HG03439 (cell line): ENCODE results near the gene METTL6.
"Not testable (repeated sequence)": the region's sequence is repeated elsewhere in the genome, so short reads cannot be mapped to it uniquely, and the experiment has no call there.

Experiments used
- ATAC-seq: cut with Tn5 transposase; IDR thresholded peaks from one replicate; pipeline ENCODE4 v1.9.1; 2021; ENCODE audit warnings: mild to moderate bottlenecking, moderate library complexity; ENCODE audit not compliant: unreplicated experiment

METTL6 gene

GRCh38 chr3:15451216-15452113 is 24.1 kb upstream of the METTL6 start:
- no peak for ATAC-seq

DNA sequence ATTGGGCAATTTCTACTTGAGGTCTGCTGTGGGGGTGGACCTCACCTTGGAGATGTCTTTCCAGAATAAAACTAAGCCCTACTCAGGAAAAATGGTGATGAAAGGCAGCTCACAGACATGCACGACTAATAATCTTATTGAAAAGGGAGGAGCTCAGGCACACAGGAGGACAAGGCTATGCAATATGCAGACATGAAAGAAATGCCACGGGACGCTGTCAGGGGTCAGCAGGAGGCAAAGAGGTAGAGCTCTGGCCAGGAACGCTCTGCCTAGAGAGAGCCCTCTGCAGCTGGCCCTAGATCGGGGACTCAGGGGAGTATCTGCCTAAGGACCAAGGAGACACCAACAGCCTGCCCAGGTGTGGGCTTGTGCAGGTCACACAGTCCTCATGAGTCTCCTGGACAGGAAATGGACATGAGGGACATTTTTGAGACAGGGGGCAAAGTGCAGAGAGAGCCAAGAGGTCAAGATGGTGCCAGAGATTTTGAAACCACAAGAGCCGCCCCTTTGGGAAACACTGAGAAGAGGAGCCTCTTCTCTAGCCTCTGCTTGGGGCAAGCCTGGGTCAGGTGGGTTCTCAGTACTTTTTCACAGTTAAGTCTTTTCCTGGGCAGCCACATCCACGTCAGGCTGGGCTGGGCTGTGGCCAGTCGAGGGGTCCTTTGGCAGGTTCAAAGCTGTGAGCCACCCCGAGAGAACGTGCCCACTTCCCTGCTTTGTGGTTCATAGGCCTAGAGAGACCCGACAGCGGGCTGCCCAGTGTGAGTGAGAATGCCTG is 23.3 kb upstream of the METTL6 start:
- no peak for ATAC-seq

- no peak for ATAC-seq
Measured at GRCh38 chr3:15449489-15450224, 22.3 kb upstream of the METTL6 start.

GRCh38 chr3:15443826-15444524 is 16.6 kb upstream of the METTL6 start:
- no peak for ATAC-seq

DNA sequence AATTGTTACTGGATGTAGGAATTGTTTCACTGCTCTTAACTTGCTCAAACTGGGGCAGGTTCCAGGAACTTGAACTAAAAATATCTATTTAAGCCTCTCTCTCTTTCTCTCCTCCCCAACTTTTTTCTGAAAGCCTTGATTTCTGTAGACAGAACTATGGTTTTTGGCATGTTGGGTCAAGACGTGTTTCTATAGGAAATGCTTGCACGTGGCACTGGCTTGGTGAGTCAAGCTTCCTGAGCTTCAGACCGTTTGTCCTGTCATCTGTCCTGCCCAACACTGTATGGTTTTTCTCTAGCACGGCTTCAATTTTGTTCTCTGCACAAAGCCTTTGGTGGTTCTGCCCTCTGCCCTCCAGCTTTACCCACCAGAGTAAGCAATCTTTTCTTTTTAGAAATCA is 13.5 kb upstream of the METTL6 start:
- no peak for ATAC-seq

DNA sequence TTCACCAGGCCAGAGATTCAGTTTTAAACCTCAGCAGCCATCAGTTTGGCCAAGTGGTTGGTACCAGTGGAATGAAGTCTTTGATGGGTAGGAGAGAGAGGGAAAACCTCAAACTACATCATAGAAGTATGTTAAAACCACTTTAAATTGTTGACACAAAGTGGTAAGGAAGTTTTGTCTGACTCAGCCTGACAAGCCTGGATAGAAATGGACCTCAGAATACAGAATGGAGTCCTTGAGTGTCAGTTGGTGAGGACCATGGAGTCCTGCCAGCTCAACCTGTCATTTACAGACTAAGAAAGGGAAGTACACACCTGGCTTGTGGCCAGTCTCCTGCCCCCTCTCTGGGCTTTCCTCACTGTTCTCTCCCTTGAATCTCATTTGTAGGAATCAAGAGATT is 12.1 kb upstream of the METTL6 start:
- ATAC-seq: no peak

GRCh38 chr3:15438983-15439382 is 11.6 kb upstream of the METTL6 start:
- ATAC-seq: no peak

GRCh38 chr3:15436246-15436645 is 8.9 kb upstream of the METTL6 start:
- ATAC-seq: no peak

GRCh38 chr3:15434756-15435155 is 7.4 kb upstream of the METTL6 start:
- no peak for ATAC-seq

GRCh38 chr3:15433531-15433930 is 6.2 kb upstream of the METTL6 start:
- ATAC-seq: no peak

DNA sequence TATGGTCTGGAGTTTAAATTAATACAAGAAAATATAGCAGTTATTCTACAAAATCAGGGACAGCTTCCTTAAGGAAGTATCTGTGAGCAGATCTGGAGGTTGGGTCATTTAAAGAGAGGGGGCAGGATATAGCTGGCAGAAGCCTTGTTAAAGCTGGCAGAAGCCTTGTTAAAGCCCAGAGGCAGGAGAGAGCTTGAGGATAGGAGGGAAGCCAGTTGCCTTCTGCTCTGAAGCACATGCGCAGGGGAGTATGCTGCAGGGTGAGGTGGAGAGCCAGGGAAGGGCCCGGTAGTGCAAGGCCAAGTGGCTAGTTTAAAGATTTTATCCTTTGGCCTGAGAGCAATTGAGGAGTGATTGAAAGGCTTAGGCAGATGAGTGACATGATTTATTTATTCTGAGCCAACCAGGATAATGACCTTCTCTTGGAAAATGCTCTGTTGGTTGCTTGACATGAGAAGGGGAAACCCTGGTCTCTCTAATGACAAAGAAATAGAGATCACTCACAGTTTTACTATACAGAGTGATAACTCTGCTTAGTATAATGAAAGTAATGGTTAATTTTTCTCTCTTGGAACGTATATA is 4.0 kb upstream of the METTL6 start:
- no peak for ATAC-seq

- ATAC-seq: no peak
Measured at GRCh38 chr3:15430624-15431023, 3.3 kb upstream of the METTL6 start.

GRCh38 chr3:15429080-15429479 is 1.7 kb upstream of the METTL6 start:
- ATAC-seq: no peak

DNA sequence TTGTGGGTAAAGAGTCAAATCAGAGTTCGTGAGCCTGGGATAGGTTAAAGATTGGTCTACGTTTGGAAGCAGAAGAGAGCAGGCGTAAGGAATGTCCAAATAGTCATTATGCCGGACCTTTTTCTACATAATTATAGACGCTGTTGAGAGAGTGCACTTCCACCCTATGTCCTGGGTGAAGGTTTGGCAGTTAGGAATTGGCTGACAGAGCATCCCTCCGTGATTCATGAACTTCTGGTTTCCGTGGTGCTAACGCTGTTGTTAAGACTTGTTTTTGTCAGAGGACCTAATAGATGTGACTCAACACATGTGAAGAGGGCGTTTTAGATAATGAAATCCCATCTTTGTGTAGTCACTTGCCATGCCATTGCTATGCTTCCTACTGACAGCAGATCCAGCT is 1.2 kb upstream of the METTL6 start:
- no peak for ATAC-seq

DNA sequence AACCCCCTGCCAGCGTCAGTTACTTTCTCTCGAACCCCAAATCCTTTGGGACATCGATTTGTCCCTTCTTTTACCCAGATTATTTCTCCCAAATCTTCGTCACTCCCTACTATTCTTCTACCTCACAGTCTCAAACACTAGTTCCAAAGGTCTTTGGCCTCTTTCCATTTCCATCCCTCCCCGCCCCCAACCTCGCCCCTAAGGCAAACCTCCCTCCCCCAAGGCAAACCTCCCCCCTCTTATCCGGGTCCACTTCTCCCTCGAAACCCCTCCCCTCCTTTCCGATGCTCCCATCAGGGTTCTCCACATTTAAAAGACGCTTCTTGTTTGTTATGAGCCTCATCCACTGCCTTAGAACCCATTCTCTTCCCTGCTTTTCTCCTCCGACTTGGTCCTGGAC is 637 bp upstream of the METTL6 start:
- ATAC-seq: no peak

- no peak for ATAC-seq
Measured at GRCh38 chr3:15426579-15427118, 695 bp downstream of the METTL6 start.

- no peak for ATAC-seq
Measured at GRCh38 chr3:15420871-15421270, 6.5 kb downstream of the METTL6 start.

- not testable (repeated sequence) for ATAC-seq
Measured at GRCh38 chr3:15410966-15411365, 16.4 kb downstream of the METTL6 start.

DNA sequence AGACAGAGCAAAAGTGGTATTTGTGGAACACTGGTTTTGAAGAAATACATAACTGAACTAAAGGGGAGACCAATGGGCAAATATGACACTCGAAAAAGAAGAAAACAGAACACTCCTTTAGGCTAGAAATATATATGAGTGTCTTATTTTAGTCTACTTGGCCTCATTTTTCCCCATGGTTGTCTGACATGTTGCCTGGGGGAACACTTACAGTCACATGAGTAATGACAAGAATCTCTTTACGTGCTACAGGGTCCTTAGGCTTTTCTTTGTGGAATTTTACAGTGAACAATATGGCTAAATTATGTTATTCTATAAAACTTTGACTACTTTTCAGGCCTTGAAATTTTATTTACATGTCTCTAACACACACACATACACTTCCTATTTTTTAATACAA is 17.6 kb downstream of the METTL6 start:
- ATAC-seq: no peak

DNA sequence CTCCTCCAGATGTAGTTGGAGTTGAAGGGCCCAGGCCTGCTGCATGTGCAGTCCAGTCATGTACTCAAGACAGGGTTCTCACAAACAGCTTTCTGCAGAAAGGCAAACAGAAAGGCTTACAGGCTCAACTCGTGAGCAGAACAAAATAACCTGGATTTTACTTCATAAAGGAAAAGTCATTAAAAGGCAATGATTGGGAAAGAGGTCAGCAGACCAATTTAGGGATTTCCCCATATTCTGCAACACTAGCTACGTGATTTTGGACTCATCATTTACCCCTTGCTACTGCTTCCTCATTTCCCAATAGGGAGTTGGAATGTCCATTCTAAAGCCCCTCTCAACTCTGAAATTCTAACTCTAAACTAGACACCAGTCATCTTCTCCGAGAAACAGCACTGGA is 18.1 kb downstream of the METTL6 start:
- ATAC-seq: no peak
